WTC11 (cell line): ENCODE data around the gene MAPRE2. TPM values are rescaled to one million over a fixed set of nuclear protein-coding genes. Genes with fewer than 3 reads are reported as not detected.

ENCODE experiments used
- ATAC-seq: fragments of 200-7000 bp; cut with Tn5 transposase; 2 replicates; pipeline ENCODE4 v1.10.0; 2021; ENCODE audit warnings: mild to moderate bottlenecking, moderate library complexity
- CTCF ChIA-PET: fragments of 300-600 bp; sonication (Branson Sonifier 250); formaldehyde crosslinking; loops from one replicate; lab custom pipeline; 2021; ENCODE audit warnings: antibody characterized with exemption; lab: Charles Lee
- POLR2A ChIA-PET: fragments of 350-600 bp; sonication (Branson Sonifier 250); formaldehyde crosslinking; loops from one replicate; lab custom pipeline; 2021; ENCODE audit warnings: antibody characterized with exemption; lab: Charles Lee
- DNase-seq: peaks from one replicate; pipeline ENCODE4 v3.0.0; 2021; ENCODE audit warnings: low spot score
- H3K27ac Mint-ChIP-seq: 2 replicates; pipeline ENCODE4 v1.8.0; 2021; ENCODE audit warnings: mixed read lengths
- H3K27me3 Mint-ChIP-seq: 2 replicates; pipeline ENCODE4 v1.8.0; 2021; ENCODE audit warnings: low read depth, mild to moderate bottlenecking, moderate library complexity, mixed read lengths
- H3K36me3 Mint-ChIP-seq: 2 replicates; pipeline ENCODE4 v1.8.0; 2021; ENCODE audit warnings: mixed read lengths
- H3K4me1 Mint-ChIP-seq: 2 replicates; pipeline ENCODE4 v1.8.0; 2022; ENCODE audit warnings: mixed read lengths
- H3K4me3 Mint-ChIP-seq: 2 replicates; pipeline ENCODE4 v1.8.0; 2021; ENCODE audit warnings: mild to moderate bottlenecking, moderate library complexity, mixed read lengths
- H3K9me3 Mint-ChIP-seq: 2 replicates; pipeline ENCODE4 v1.8.0; 2021; ENCODE audit warnings: mixed read lengths
- AR ChIP-seq: fragments of 250-450 bp; sonication (Bioruptor Pico); IDR thresholded peaks from 2 replicates; pipeline ENCODE4 v1.9.0; 2021; ENCODE audit warnings: mild to moderate bottlenecking
- ATF2 ChIP-seq: sonication (generic); formaldehyde crosslinking; IDR thresholded peaks from 2 replicates; pipeline ENCODE4 v1.8.1; 2022; ENCODE audit warnings: low read depth, missing genetic modification reagents, borderline replicate concordance
- ERG ChIP-seq: fragments of 250-450 bp; sonication (Bioruptor Pico); IDR thresholded peaks from 2 replicates; pipeline ENCODE4 v1.8.0; 2021; ENCODE audit warnings: mild to moderate bottlenecking
- ETV6 ChIP-seq: sonication (generic); formaldehyde crosslinking; IDR thresholded peaks from 2 replicates; pipeline ENCODE4 v1.8.1; 2022; ENCODE audit warnings: mild to moderate bottlenecking, missing genetic modification reagents
- GABPB1 ChIP-seq: sonication (generic); formaldehyde crosslinking; IDR thresholded peaks from 2 replicates; pipeline ENCODE4 v1.8.1; 2023; ENCODE audit warnings: mild to moderate bottlenecking, missing genetic modification reagents
- GRHL2 ChIP-seq: fragments of 250-450 bp; sonication (Bioruptor Pico); IDR thresholded peaks from 2 replicates; pipeline ENCODE4 v1.8.0; 2022; ENCODE audit warnings: mild to moderate bottlenecking, moderate library complexity; ENCODE audit not compliant: insufficient replicate concordance, severe bottlenecking
- JAZF1 ChIP-seq: fragments of 250-450 bp; sonication (Bioruptor Pico); IDR thresholded peaks from 2 replicates; pipeline ENCODE4 v1.9.0; 2021; ENCODE audit warnings: moderate library complexity, mild to moderate bottlenecking, inconsistent platforms
- MAX ChIP-seq: sonication (generic); formaldehyde crosslinking; IDR thresholded peaks from 2 replicates; pipeline ENCODE4 v1.8.0; 2022; ENCODE audit warnings: mild to moderate bottlenecking, missing genetic modification reagents
- MLX ChIP-seq: sonication (generic); formaldehyde crosslinking; IDR thresholded peaks from 2 replicates; pipeline ENCODE4 v1.8.1; 2023; ENCODE audit warnings: mild to moderate bottlenecking, missing genetic modification reagents, moderate library complexity
- MYBL2 ChIP-seq: sonication (generic); formaldehyde crosslinking; IDR thresholded peaks from 2 replicates; pipeline ENCODE4 v1.8.1; 2023; ENCODE audit warnings: mild to moderate bottlenecking, moderate library complexity, missing genetic modification reagents
- NR2C2 ChIP-seq: sonication (generic); formaldehyde crosslinking; IDR thresholded peaks from 2 replicates; pipeline ENCODE4 v1.8.0; 2022; ENCODE audit warnings: mild to moderate bottlenecking, missing genetic modification reagents
- PRDM15 ChIP-seq: sonication (generic); formaldehyde crosslinking; IDR thresholded peaks from 2 replicates; pipeline ENCODE4 v1.8.0; 2022; ENCODE audit warnings: missing genetic modification reagents
- RELA ChIP-seq: sonication (generic); formaldehyde crosslinking; IDR thresholded peaks from 2 replicates; pipeline ENCODE4 v1.8.1; 2022; ENCODE audit warnings: missing genetic modification reagents, mild to moderate bottlenecking, borderline replicate concordance
- SMAD4 ChIP-seq: sonication (generic); formaldehyde crosslinking; IDR thresholded peaks from 2 replicates; pipeline ENCODE4 v1.8.0; 2022; ENCODE audit warnings: mild to moderate bottlenecking, missing genetic modification reagents
- SP1 ChIP-seq: sonication (generic); formaldehyde crosslinking; conservative IDR thresholded peaks from 2 replicates; pipeline ENCODE4 v1.8.1; 2022; ENCODE audit warnings: missing genetic modification reagents
- USF1 ChIP-seq: sonication (generic); formaldehyde crosslinking; IDR thresholded peaks from 2 replicates; pipeline ENCODE4 v1.8.0; 2022; ENCODE audit warnings: mild to moderate bottlenecking, missing genetic modification reagents
- ZNF121 ChIP-seq: sonication (generic); formaldehyde crosslinking; IDR thresholded peaks from 2 replicates; pipeline ENCODE4 v1.8.0; 2023; ENCODE audit warnings: missing genetic modification reagents
- ZNF263 ChIP-seq: sonication (generic); formaldehyde crosslinking; IDR thresholded peaks from 2 replicates; pipeline ENCODE4 v1.8.1; 2022; ENCODE audit warnings: low read depth, mild to moderate bottlenecking, moderate library complexity, missing genetic modification reagents
- total RNA-seq: library from RNA; stranded (reverse); gene quantifications from 3 replicates; pipeline ENCODE4 v1.2.3, GENCODE V29; 2021

Gene MAPRE2
- total RNA-seq, 1 experiment from 2014 or later = 20.4 TPM

GRCh38 chr18:35073186-35074105 is 32.2 kb downstream of the MAPRE2 start:
- Mint-ChIP-seq H3K4me1 (peaks cover 17% of the 10 kb centered on the region), H3K4me3 (no peak overlapping the region), H3K36me3 (no peaks in the 10 kb centered on the region), H3K27ac (no peak overlapping the region), H3K27me3 (no peaks in the 10 kb centered on the region), H3K9me3 (no peaks in the 10 kb centered on the region)
- TF ChIP-seq ETV6 (CRISPR knock-in tag) (no peak), PRDM15 (CRISPR knock-in tag) (no peak), ZNF263 (no peak)
- CTCF ChIA-PET = interaction anchor here (0.6 to 1.2 kb wide), 3 partner anchors 70 to 206 kb away, joined by 3 to 5 read pairs (median 3); no protein-coding TSS in a partner anchor
- POLR2A ChIA-PET = no interaction called here
- no peak for ATAC-seq
- no peak for DNase-seq

- Mint-ChIP-seq H3K27ac (no peak overlapping the region), H3K36me3 (no peaks in the 10 kb centered on the region), H3K27me3 (no peaks in the 10 kb centered on the region), H3K4me3 (no peak overlapping the region), H3K4me1 (peaks cover 17% of the 10 kb centered on the region), H3K9me3 (no peaks in the 10 kb centered on the region)
- ChIA-PET POLR2A (interaction anchor here (0.7 to 1.4 kb wide), 2 partner anchors 11 to 34 kb away, joined by 3 to 4 read pairs; partner anchors contain the start of gene MAPRE2), CTCF (interaction anchor here (1.0 kb wide), 1 partner anchor 69 kb away, joined by 3 read pairs; no protein-coding TSS in a partner anchor)
- no peak for ATAC-seq
- DNase-seq = no peak
- TF ChIP-seq RELA (CRISPR knock-in tag) (no peak), GRHL2 (no peak), NR2C2 (CRISPR knock-in tag) (no peak), GABPB1 (CRISPR knock-in tag) (no peak), SP1 (no peak), SMAD4 (no peak), AR (no peak), MYBL2 (CRISPR knock-in tag) (no peak), ERG (CRISPR knock-in tag) (no peak), ATF2 (CRISPR knock-in tag) (no peak), MAX (no peak), ZNF121 (CRISPR knock-in tag) (no peak), MLX (no peak), USF1 (CRISPR knock-in tag) (no peak), JAZF1 (no peak)
These were observed 33.4 kb downstream of the MAPRE2 start for GRCh38 chr18:35074581-35074980.
